HEK293 (cell line): ENCODE data around the gene UBASH3B.

Source experiments
- REPIN1 ChIP-seq: fragments of 450-650 bp; formaldehyde crosslinking; IDR thresholded peaks from 2 replicates; pipeline ENCODE4 v1.5.1; 2017; ENCODE audit warnings: missing biosample characterization, missing genetic modification characterization, low read depth
- ZNF274 ChIP-seq, 2 experiments: fragments of 200-500 bp in 1 of 2; fragments of 450-650 bp in 1 of 2; sonication (Bioruptor generic) in 1 of 2; formaldehyde crosslinking in 1 of 2; IDR thresholded peaks; 2 replicates each; pipeline versions ENCODE4 v1.5.1 to v1.6.1; 2014 to 2016; ENCODE audit warnings: borderline replicate concordance in 1 of 2, inconsistent platforms in 1 of 2, low read length in 1 of 2, missing biosample characterization in 1 of 2, missing genetic modification characterization in 1 of 2
- ZNF391 ChIP-seq: fragments of 450-650 bp; formaldehyde crosslinking; IDR thresholded peaks from 2 replicates; pipeline ENCODE4 v1.5.1; 2016; ENCODE audit warnings: low read depth, missing biosample characterization, missing genetic modification characterization, borderline replicate concordance
- ZNF416 ChIP-seq: fragments of 450-650 bp; formaldehyde crosslinking; IDR thresholded peaks from 2 replicates; pipeline ENCODE4 v1.5.1; 2016; ENCODE audit warnings: missing biosample characterization, missing genetic modification characterization
- ZNF529 ChIP-seq: fragments of 450-650 bp; formaldehyde crosslinking; IDR thresholded peaks from 2 replicates; pipeline ENCODE4 v1.5.1; 2017; ENCODE audit warnings: missing genetic modification characterization, missing biosample characterization; ENCODE audit not compliant: insufficient replicate concordance
- ZNF548 ChIP-seq: fragments of 450-650 bp; formaldehyde crosslinking; IDR thresholded peaks from 2 replicates; pipeline ENCODE4 v1.5.1; 2016; ENCODE audit warnings: missing biosample characterization, missing genetic modification characterization
- ZNF645 ChIP-seq: fragments of 450-650 bp; formaldehyde crosslinking; IDR thresholded peaks from 2 replicates; pipeline ENCODE4; 2016; ENCODE audit warnings: missing biosample characterization, missing genetic modification characterization
- ZNF791 ChIP-seq: fragments of 450-650 bp; formaldehyde crosslinking; IDR thresholded peaks from 2 replicates; pipeline ENCODE4 v1.5.1; 2016; ENCODE audit warnings: missing biosample characterization, missing genetic modification characterization
- TF ChIP-seq, protein P1 (sequence below): fragments of 450-650 bp; formaldehyde crosslinking; IDR thresholded peaks from 2 replicates; pipeline ENCODE4 v1.5.1; 2016; ENCODE audit warnings: missing biosample characterization, missing genetic modification characterization
- TF ChIP-seq, protein P2 (sequence below): fragments of 450-650 bp; formaldehyde crosslinking; IDR thresholded peaks from 2 replicates; pipeline ENCODE4 v1.5.1; 2016; ENCODE audit warnings: missing biosample characterization, missing genetic modification characterization
- TF ChIP-seq, protein P3 (sequence below): fragments of 450-650 bp; formaldehyde crosslinking; IDR thresholded peaks from 2 replicates; pipeline ENCODE4 v1.5.1; 2016; ENCODE audit warnings: missing biosample characterization, missing genetic modification characterization

DNA sequence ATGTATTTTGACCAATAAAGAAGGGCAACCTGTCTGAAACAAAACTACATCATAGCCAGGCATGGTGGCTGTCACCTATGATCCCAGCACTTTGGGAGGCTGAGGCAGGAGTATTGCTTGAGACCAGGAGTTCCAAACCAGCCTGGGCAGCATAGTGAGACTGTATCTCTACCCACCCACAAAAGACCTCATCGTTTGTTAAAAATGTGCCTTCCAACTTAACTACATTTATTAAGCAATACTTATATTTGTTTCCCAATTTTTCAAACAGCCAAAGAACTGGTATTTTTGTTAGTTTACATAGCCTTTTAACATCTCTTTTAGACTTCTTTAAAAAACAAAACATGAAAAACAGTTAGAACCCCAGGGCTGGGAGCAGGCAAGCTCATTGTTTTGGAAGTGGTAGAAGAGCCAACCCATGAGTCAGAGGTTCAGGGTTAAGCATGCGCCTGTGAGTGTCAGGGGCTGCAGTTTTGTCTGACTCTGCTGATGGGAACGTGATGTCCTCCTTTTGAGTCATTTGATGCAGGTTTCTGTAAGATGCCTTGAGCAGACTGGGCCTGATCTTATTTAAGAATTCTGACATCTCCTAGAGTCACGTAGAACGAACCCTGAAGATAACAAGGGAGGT, 128.9 kb downstream of the UBASH3B start:
- TF ChIP-seq, protein P1, sequence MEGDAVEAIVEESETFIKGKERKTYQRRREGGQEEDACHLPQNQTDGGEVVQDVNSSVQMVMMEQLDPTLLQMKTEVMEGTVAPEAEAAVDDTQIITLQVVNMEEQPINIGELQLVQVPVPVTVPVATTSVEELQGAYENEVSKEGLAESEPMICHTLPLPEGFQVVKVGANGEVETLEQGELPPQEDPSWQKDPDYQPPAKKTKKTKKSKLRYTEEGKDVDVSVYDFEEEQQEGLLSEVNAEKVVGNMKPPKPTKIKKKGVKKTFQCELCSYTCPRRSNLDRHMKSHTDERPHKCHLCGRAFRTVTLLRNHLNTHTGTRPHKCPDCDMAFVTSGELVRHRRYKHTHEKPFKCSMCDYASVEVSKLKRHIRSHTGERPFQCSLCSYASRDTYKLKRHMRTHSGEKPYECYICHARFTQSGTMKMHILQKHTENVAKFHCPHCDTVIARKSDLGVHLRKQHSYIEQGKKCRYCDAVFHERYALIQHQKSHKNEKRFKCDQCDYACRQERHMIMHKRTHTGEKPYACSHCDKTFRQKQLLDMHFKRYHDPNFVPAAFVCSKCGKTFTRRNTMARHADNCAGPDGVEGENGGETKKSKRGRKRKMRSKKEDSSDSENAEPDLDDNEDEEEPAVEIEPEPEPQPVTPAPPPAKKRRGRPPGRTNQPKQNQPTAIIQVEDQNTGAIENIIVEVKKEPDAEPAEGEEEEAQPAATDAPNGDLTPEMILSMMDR (tag by site-specific recombination): no peak
- TF ChIP-seq ZNF529 (tag by site-specific recombination): no peak
- no peak for TF ChIP-seq ZNF791
- no peak for TF ChIP-seq ZNF391 (tag by site-specific recombination)
- TF ChIP-seq ZNF645 (tag by site-specific recombination): no peak
- TF ChIP-seq REPIN1 (tag by site-specific recombination): no peak
- TF ChIP-seq, protein P2, sequence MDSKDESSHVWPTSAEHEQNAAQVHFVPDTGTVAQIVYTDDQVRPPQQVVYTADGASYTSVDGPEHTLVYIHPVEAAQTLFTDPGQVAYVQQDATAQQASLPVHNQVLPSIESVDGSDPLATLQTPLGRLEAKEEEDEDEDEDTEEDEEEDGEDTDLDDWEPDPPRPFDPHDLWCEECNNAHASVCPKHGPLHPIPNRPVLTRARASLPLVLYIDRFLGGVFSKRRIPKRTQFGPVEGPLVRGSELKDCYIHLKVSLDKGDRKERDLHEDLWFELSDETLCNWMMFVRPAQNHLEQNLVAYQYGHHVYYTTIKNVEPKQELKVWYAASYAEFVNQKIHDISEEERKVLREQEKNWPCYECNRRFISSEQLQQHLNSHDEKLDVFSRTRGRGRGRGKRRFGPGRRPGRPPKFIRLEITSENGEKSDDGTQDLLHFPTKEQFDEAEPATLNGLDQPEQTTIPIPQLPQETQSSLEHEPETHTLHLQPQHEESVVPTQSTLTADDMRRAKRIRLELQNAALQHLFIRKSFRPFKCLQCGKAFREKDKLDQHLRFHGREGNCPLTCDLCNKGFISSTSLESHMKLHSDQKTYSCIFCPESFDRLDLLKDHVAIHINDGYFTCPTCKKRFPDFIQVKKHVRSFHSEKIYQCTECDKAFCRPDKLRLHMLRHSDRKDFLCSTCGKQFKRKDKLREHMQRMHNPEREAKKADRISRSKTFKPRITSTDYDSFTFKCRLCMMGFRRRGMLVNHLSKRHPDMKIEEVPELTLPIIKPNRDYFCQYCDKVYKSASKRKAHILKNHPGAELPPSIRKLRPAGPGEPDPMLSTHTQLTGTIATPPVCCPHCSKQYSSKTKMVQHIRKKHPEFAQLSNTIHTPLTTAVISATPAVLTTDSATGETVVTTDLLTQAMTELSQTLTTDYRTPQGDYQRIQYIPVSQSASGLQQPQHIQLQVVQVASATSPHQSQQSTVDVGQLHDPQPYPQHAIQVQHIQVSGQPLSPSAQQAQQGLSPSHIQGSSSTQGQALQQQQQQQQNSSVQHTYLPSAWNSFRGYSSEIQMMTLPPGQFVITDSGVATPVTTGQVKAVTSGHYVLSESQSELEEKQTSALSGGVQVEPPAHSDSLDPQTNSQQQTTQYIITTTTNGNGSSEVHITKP (tag by site-specific recombination): no peak
- TF ChIP-seq ZNF548 (tag by site-specific recombination): no peak
- no peak for TF ChIP-seq ZNF416
- TF ChIP-seq, protein P3, sequence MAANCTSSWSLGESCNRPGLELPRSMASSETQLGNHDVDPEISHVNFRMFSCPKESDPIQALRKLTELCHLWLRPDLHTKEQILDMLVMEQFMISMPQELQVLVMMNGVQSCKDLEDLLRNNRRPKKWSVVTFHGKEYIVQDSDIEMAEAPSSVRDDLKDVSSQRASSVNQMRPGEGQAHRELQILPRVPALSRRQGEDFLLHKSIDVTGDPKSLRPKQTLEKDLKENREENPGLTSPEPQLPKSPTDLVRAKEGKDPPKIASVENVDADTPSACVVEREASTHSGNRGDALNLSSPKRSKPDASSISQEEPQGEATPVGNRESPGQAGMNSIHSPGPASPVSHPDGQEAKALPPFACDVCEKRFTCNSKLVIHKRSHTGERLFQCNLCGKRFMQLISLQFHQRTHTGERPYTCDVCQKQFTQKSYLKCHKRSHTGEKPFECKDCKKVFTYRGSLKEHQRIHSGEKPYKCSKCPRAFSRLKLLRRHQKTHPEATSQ (tag by site-specific recombination): no peak
- no peak for TF ChIP-seq ZNF274 (IDR thresholded peaks at IDR 0.05; ENCODE audit: low read length)
- TF ChIP-seq ZNF274 (tag by site-specific recombination; IDR thresholded peaks at IDR 0.05; ENCODE audit: borderline replicate concordance): no peak
